NOMO-1 treated with DMSO at 0.1 percent for 48 hours (cell line): ENCODE measurements around the gene MAPK8IP3.
A peak's percentile ranks its signal among the peaks of the same experiment; 100 is the strongest.

Experiments
- DNase-seq: peaks from one replicate; lab custom pipeline; 2025; ENCODE audit not compliant: unreplicated experiment; lab: John Stamatoyannopoulos, UW

Gene MAPK8IP3

DNA sequence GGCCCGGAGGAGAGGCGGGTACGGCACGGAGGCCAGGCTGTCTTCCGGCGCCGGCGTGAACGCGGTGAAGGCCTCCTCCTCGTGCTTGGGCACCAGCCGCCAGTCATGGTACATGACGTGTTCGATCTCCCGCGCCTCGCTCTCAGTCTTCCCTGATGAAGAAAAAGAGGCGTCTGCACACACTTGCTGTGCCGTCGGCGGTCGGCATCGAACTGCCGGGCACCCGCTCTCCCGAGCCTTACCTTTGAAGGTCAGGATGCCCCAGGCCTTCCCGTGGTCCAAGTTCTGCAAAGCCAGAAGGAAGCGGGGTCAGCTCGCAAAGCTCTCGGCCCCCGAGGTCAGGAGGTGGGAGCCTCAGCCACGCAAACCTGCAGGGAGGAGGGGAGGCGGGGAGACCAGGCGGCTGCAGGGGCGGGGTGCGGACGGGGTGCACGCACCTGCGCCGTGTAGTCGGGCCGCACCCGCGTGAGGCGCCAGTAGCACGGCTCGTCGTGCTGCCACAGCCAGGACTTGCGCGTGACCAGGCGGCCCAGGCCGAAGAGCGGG lies 66.4 kb downstream of the MAPK8IP3 start, which contains the start of gene EME2:
TSS of gene EME2 (plus strand) at position 449 of the 546 bp plus-strand sequence. CDS start 418 bp downstream, outside the sequence.
- DNase-seq = peak; percentile 4

DNA sequence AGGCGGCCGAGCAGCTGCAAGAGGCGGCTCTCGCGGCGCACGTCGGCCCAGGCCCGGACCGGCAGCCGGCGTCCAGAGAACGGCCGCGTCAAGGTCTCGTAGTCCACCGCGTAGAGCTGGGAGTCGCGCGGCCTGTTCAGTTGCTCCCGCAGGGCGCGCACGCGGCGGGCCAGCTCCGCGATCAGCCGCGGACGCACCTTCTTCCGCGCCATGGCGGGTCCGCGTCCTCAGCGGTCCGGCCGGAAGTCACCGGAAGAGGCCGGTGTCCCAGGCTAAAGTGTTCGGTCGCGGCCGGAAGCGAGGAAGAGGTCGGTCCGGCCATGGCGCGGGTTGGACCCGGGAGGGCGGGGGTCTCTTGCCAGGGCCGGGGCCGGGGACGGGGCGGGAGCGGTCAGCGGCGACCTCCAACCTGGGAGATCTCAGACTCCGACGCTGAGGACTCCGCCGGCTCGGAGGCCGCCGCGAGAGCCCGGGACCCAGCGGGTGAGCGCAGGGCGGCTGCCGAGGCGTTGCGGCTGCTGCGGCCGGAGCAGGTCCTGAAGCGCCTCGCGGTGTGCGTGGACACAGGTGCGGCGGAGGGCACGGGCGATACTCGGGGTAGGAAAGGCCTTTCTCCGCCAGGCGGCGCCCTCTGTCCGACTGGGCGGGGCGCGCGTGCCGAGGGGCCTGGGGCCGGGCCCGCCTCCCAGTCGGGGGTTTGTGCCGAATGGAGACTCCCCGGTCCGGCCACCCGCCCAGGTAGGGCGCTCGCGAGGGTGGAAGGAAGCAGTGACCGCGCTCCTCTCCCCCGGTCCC lies 67.1 kb downstream of the MAPK8IP3 start, which contains the start of gene MRPS34:
TSS of gene MRPS34 (minus strand) at position 227 of the 795 bp plus-strand sequence. CDS start at position 212, 15 bp downstream.
- DNase-seq = peak; percentile 47

DNA sequence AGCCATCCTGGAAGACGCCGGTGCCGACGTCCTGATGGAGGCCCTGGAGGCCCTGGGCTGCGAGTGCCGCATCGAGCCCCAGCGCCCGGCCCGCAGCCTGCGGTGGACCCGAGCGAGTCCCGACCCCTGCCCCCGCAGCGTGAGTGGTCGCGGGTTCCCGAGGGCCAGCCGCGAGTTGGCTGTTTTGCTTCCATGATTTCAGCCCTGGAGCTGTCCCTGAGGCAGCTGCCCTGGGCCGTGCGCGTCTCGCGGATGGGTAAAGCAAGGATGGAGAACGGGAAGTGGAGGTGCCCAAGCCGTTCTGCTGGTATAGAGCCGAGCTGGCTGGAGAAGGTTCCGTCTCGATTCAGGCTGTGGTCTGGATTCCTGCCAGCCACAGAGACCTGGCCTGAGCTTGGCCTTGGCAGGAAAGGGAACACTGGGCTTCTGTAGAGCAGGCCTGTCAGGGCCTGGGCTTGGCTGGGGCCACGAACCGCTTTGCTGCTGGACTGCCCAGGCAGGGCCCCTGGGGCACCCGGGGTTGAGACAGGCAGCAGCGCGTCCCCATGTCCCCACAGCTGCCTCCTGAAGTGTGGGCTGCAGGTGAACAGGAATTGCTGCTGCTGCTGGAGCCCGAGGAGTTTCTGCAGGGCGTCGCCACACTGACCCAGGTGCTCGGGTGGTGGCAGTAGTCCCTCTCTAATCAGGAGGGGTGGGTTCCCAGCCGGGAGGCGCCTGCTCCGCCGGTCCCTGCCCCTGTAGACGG lies 67.9 kb downstream of the MAPK8IP3 start:
- peak; percentile 66 for DNase-seq

DNA sequence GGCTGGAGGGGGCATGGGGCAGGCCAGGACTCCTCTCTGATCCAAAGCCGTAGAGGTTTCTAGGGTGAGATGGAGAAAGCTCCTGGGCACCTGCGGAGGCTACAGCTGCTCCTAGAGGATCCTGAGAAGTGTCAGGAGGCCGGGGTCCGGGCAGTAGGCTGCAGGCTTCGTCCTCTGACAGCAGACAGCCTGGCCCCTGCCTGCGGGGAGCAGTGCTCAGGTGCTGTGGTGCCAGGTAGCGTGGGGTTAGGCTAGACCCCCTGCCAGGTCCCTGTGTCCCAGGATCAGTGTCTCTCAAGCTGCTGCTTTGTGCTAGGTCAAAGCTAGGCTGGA lies 68.4 kb downstream of the MAPK8IP3 start:
- DNase-seq = no peak

DNA sequence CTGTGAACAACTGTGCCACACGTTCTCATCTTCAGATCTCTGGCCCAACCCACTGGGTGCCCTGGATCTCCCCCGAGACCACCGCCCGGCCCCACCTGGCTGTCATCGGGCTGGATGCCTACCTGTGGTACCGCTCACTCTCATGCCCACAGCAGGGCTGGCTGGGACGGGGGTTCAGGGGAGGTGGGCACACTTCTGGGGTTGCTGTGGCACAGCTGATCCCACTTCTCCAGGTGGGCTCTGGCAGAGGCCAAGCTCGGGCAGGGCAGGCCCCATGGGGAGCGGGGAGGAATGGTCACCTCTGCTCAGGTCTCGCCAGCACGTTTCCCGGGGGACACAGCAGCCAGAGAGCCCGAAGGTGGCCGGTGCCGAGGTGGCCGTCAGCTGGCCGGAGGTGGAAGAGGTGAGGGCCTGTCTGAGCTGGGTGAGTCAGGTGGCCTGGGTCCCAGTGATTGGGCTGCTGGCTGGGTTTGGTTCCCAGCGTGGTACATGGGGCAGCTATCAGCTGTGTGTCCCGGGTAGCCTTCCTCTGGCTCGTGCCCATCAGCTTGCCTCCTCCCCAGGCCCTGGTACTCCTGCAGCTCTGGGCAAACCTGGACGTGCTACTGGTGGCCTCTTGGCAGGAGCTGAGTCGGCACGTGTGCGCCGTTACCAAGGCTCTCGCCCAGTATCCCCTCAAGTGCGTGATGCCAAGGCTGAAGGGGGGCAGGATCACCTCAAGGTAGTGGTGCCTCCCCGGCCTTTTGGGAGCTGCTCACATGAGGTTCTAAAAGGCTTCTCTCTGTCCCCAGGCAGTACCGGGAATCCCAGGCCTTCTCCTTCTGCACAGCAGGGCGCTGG lies 69.2 kb downstream of the MAPK8IP3 start:
- no peak for DNase-seq

DNA sequence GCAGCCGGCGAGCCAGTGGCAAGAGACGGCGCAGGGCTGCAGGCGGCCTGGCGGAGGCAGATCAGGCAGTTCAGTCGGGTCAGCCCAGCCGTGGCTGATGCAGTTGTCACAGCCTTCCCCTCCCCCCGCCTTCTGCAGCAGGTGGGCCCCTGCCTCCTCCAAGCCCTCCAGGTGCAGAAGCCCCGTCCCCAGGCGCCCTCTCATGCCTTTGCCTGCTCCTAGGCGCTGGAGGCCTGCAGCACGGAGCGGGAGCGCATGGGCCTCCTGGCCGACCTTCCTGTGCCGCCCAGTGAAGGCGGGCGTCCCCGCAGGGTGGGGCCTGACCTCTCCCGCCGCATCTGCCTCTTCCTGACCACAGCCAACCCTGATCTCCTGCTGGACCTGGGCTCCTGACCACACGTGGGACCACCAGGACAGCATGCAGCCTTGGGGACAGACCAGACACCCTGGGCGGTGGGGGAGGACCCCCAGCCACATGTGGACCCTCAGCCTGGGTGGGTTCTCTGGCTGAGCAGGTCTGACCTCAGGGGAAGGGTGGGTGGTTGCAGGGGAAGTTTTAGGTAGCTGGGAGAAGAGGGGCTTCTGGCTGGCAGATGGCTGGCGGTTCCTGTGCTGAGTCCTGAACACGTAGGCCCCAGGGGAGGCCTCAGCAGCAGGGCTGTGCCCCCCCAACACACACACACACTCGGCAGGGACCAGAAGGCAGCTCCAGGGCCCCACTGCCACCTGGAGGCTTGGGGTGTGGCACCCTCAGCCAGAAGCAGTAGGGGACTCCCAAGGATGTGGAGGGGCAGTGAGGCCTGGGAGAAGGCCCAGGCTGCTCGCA lies 70.1 kb downstream of the MAPK8IP3 start:
- no peak for DNase-seq

DNA sequence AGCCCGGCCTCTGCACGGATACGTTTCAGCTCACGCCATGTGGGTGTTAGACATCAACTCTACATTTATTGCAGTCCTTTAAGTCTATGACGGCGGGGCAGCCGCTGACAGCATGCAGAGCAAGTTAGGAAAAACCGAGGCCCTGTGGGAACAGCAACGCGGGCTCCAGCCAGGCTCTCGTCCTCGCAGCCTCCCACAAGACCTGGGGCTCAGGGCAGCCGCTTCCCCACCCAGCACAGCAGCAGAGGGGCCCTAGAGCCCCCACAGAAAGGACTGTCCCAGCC lies 70.6 kb downstream of the MAPK8IP3 start:
- no peak for DNase-seq

DNA sequence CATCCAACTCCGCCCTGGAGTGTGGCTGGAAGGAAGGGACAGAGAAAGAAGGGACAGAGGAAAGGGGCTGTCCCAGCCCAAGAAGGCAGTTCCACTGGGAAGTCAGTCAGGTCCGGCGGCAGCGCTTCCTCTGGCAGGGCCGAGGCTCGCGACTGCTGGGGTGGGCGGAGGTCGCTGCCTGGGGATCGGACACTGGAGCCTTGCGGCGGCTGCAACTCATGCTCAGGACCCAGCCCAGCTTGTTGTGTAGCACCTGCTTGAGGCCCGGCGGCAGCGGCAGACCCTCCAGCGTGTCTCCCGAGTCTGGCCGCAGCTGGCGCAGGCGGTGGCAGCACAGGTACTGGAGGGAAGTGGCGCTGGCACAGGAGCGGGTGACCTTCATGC lies 71.0 kb downstream of the MAPK8IP3 start:
- DNase-seq = no peak

DNA sequence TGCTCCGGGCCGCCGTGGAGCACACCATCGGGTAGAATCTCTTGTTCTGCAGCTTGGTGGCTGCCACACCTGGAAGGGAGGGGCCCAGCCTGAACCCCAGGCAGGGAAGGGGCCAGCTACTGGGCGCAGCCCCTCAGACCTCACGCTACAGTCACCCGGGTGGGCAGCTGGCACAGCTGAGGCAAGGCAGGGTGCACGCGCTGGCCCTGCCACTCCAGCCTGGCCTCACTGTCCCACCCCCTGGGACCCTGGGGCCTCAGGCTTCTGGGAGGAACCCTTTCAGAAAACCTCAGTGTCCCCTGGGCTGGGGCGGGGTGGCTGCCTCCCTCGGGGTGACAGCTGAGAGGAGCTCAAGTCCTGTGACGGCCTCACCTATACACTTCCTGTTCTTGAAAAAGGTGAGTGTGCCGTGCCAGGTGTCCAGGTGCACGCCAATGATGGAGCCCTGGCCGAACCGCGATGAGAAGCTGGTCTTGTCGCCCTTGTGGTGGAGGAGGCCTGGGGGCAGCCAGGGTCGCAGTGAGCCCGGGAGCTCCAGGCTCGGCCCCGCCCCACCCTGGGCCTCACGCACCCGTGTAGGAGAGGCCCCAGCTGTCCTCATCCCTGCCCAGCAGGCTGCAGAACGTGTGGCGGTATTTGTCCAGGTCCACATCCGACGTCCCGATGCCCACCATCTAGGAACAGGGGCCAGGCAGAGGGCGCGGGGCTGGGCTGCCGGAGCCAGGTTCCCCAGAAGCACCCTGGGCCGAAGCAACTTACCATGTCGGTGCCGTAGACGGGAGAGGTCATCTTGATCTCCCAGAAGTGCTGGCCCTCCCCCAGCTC lies 71.6 kb downstream of the MAPK8IP3 start:
- no peak for DNase-seq

DNA sequence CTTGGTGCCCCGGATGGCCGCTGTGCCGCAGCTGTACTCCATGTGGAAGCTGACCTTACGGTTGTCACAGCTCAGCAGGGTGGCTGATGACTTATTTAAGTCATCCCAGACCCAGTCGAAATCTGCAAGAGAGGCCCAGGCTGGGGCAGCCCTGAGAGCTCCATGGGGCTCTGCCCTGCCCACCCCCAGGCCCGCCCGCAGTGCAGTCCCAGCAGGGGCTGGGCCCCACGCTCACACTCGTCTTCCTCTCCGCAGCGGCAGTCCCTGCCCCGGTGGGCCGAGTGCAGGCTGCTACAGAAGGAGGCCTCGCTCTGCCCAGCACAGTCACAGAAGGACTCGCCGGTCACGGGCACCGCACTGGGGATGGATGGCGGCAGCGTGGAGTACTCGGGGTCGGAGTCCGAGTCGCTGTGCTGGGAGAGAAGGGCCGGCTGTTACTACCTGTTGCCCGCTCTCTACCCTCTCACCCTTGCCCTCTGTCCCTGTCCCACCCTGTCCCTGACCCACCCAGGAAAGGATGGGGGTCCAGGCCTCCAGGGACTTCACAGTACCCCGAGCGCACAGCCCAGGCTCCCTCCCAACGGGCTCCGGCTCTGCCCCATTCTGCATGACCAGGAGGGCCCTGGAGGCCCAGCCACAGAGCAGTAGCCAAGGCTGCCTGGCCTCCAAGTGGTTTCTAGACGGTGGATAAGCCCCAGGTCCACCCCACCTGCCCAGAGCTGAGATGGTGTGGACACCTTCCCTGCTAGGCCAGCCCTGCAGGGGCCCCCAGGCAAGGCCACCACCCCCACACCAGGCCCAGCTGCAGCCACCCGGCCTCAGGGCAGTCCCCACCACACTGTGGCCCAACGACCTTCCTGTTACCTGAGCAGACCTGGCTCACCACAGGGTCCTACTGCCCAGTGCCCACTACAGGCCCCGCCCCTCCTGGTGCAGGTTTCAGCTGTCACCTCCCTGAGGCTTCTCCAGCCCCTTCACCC lies 72.5 kb downstream of the MAPK8IP3 start:
- DNase-seq = no peak

DNA sequence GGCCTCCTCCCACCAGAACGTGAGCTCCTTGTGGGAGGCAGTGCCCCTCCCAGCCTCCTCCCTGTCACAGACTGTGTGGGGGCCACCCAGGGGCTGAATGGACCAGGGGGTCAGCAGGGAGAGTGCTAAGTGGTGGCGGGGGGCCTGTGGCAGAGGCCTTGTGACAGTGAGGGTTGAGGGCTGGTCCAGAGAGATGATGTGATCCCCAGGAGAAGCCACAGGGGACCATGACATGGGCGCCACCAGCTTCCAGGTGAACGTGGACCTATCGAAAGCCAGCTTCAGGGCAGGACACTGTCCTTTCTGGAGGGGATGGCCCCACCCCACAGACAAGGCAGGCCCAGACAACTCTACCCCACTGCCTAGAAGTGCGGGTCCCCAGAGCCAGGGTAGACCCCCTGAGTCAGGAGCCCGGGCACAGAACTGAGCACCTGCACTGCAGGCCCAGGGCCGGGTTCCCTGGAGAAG lies 73.3 kb downstream of the MAPK8IP3 start:
- DNase-seq = no peak

DNA sequence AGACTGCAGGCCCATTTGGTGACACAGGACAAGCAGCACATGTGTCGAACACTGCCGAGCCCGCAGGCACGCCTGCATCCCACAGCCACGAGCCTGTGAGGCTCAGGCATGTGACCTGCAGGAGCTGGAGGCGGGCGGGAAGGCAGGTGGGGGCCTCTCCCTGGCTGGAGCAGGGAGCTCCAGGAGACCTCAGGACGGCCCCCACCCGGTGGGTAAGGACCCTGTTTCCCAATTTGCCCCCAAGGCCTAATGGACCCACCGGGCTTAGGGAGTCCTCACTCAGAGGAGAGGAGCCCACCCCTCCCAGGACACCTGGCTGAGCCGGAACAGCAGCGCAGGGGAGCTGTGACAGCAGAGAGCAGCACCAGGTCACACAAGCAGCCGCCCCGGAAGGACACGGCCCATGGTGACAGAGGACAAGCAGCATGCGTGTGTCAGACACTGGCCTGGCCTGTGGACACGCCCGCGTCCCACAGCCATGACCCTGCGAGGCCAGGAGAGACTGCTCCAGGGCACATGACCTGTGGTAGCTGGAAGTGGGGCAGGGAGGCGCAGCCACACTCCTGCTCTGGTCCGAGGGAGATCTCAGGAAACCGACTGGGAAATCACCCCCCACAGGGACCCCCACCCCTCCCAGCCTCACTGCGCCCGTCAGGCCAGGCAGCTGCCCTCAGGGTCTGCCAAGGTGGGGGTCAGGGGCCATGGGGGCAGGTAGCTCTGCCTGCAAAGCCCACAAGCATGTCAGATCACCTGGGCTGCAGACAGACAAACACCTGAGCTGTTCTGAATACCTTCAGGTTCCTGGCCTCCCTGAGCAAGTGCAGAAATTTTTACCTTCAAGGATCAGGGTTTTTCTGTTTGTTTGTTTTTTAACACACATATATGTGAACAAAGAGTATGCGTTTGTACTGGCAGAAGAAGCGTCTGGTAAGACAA lies 74.0 kb downstream of the MAPK8IP3 start:
- no peak for DNase-seq

DNA sequence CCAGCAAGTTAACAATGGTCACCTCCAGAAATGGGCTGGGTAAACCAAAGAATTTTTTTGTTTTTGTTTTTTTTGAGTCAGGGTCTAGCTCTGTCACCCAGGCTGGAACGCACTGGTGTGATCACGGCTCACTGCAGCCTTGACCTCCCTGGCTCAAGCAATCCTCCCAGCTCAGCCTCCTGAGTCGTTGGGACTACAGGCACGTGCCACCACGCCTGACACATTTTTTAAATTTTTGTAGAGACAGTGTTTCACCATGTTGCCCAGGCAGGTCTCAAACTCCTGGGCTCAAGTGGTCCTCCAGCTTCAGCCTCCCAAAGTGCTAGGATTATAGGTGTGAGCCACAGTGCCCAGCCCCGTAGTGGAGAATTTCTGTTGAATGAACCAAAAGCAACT lies 74.7 kb downstream of the MAPK8IP3 start:
- DNase-seq = no peak

DNA sequence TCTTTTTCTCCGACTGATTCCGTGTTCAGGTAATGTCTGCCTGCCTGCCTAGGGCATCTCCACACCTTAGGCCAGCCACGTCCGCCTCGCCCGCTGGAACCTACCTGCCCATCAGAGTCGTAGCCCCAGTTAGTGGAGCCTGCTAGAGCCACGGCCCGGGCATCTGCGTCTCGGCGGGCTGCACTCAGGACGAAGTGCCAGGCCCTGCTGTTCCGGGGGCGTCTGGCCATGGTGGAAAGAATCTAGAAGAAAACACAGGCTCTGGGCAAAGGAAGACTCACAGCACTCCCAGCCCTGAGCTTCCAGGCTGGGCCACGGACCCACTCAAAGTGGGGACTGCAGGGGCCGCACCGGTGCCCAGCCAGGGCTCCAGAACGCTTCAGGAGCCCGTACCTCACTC lies 75.3 kb downstream of the MAPK8IP3 start:
- no peak for DNase-seq

DNA sequence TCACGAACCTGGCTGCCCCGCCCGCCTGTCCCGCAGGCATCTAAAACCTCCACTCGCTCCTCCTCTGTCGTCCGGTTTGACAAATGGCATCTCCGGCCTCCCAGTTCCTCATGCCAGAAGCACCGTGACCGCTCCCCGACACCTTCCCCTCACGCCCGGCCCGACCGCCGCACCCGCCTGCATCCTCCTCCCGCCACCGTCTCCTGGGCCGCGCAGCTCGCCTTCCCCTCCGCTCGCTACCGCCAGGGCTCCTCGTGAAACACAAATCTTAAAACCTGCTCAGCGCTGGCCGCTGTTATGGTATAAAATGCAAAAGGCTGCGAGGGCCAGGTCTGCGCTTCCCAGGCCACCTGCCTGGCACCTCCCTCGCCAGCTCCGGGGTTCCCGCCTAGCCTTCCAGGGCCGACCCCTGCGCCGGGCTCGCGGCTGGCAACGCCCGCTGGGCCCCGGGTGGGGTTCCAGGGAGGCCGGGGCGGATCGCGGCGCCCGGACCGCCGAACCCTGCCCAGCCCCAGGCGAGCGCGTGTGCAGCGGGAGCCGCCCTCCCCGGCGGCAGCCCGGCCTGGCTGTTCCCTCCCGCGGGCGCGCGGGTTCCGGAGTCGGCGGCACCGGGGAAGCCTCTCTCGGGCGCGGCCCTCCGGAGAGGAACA lies 75.9 kb downstream of the MAPK8IP3 start:
- DNase-seq = peak; percentile 33

DNA sequence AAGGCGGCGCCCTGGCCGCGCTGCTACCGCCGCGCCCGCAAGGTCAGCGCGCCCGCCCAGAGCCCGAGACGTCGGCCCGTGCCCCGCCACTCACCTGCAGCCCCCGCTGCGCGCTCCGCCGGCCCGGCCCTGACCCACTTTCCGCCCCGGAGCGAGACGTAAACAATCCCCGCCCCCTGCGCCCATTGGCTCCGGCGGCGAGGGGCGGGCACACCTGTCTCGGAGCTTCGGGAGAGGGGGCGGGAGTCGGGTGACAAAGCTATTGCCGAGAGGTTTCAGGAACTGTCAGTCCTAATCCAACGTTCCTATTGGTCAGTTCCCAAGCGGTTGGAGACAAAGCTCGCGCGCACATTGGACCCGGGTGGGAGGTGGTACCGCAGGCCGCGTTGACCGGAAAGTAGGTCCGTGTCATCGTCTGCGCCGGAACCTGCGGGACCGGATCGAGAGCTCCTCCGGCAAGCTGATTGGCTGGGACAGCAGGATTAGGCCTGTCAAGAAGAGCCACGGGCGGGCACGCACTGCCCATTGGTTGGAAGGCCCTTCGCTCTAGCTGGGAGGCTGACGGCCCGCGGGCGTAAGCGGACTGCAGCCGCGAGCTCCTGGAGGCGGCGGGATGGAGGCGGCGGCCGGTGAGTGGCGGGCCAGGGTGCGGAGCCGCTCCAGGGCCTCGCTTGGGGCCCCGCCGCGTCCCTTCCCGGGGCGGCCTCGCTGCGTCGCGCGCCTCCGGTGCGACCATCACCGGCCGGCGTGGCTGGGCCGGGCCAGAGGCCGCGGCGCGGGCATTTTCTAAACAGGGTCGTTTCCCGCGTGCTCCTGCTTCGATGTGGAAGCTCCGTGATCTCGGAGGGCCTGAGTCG lies 76.6 kb downstream of the MAPK8IP3 start, which contains the start of the genes NUBP2 and SPSB3:
TSS of gene NUBP2 (plus strand) at position 553 of the 857 bp plus-strand sequence. CDS start at position 614, 61 bp downstream.
TSS of gene SPSB3 (minus strand) at position 164 of the 857 bp plus-strand sequence. CDS start 1,088 bp downstream, outside the sequence.
- peak; percentile 100 for DNase-seq
